PFSK-1 (cell line): Measurements from ENCODE around the gene PDHB.

Source experiments
- FOXP2 ChIP-seq: optimal IDR thresholded peaks from 2 replicates; pipeline ENCODE3; 2011; ENCODE audit warnings: borderline replicate concordance, control low read depth, inconsistent platforms; ENCODE audit not compliant: insufficient read depth; ENCODE audit errors: extremely low read length, extremely low read depth
- POLR2AphosphoS5 ChIP-seq: IDR thresholded peaks from 2 replicates; pipeline ENCODE4 v1.6.1; 2012; ENCODE audit warnings: low read depth, mild to moderate bottlenecking, control low read depth, low read length, moderate library complexity
- REST ChIP-seq, 2 experiments: IDR thresholded peaks; 2 replicates each; pipeline versions ENCODE4 v1.6.1 to v1.8.0; 2011 to 2012; ENCODE audit warnings: low read depth in 2 of 2, low read length in 2 of 2, control low read depth in 1 of 2, inconsistent platforms in 1 of 2, mild to moderate bottlenecking in 1 of 2, moderate library complexity in 1 of 2; ENCODE audit not compliant: insufficient read depth in 1 of 2
- SIN3A ChIP-seq: IDR thresholded peaks from 2 replicates; pipeline ENCODE4 v1.6.1; 2012; ENCODE audit warnings: mild to moderate bottlenecking, low read length, moderate library complexity, borderline replicate concordance; ENCODE audit not compliant: insufficient read depth
- TAF1 ChIP-seq: IDR thresholded peaks from 2 replicates; pipeline ENCODE4 v1.6.1; 2012; ENCODE audit warnings: low read length, control low read depth, borderline replicate concordance; ENCODE audit not compliant: insufficient read depth

PDHB gene

DNA sequence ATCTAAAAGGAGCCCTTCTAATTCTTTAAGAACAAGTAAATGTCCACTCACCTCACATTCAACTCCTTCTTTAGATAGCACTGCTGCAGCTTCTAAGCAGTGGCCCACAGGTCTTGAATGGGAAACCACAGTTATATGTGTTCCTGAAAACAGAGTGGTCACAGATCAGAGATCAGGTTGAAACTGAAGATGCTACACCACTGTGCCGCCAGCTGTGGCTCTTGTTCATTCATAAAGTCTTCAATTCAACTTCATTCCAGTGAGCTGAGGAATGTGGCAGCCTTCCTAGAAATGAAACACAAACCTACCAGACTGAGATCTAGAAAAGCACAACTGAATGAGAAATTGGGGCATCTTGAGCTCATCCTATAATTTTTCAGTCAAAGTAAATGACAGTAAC lies 4.0 kb downstream of the PDHB start:
- TF ChIP-seq TAF1 (no peak), REST (IDR thresholded peaks at IDR 0.05; ENCODE audit: insufficient read depth in 1 of 2, low read depth in 2 of 2, low read length in 2 of 2) (no peak), POLR2AphosphoS5 (no peak), FOXP2 (no peak)

DNA sequence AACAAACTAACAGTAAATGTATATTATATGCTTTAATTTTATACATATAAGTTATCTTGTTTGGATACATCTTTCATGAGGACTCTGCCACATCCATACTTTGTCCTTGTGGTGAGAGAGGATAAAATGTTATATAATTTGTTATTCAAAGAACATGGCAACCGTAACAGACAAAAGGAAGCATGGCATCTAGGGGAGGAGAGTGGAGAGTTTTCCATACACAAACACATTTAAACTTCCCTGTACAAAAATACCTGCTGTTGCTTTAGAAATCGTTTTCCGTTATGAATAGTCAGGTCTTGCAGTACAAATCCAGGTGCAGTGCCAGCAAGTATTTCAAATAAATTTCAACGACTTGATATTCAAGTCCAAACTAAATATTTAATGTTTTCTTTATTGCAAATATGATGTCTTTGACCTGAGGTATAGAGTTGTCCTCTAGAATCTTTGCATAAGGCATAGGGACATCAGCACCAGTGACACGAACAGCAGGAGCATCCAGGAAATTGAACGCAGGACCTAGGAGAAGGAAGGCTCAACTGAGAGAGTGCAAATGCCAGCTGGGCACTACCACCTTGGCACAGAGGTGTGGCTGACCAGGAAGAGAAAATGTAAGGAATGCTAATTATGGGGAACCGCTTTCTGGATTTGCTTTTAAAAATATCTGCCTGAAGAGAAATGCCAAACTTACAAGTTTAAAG lies 5.8 kb downstream of the PDHB start:
- no peak for TF ChIP-seq SIN3A
- TF ChIP-seq POLR2AphosphoS5: no peak
- TF ChIP-seq TAF1: no peak
- no peak for TF ChIP-seq FOXP2
- no peak for TF ChIP-seq REST (IDR thresholded peaks at IDR 0.05; ENCODE audit: insufficient read depth in 1 of 2, low read depth in 2 of 2, low read length in 2 of 2)

GRCh38 chr3:58425782-58426181 lies 7.8 kb downstream of the PDHB start:
- TF ChIP-seq SIN3A (no peak), POLR2AphosphoS5 (no peak), TAF1 (no peak), REST (IDR thresholded peaks at IDR 0.05; ENCODE audit: insufficient read depth in 1 of 2, low read depth in 2 of 2, low read length in 2 of 2) (no peak), FOXP2 (no peak)

DNA sequence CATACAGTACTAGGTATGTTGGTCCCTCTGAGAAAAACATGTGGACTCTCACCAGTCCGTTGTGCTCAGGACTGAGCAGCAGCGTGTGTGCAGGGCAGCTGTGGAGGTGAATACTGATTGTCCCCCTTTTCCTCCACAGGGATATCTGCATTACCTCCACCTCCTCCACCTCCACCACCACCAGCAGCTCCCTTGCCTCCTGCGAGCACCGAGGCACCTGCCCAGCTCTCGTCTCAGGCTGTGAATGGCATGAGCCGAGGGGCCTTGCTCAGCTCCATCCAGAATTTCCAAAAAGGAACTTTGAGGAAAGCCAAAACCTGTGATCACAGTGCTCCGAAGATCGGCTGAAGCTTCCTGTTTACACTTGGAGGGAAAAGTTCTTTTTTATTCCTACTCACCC lies 9.0 kb downstream of the PDHB start:
- no peak for TF ChIP-seq SIN3A
- TF ChIP-seq POLR2AphosphoS5: no peak
- TF ChIP-seq FOXP2: no peak
- no peak for TF ChIP-seq REST (IDR thresholded peaks at IDR 0.05; ENCODE audit: insufficient read depth in 1 of 2, low read depth in 2 of 2, low read length in 2 of 2)
- no peak for TF ChIP-seq TAF1
